ENCODE measurements around the gene EIF4E3.

GRCh38 chr3:71688121-71688520, 37.1 kb downstream of the EIF4E3 start:
- TF ChIP-seq CTCF (IDR thresholded peaks at IDR 0.05) (no peak), POLR2A (IDR thresholded peaks at IDR 0.05) (no peak)

All from body of pancreas (tissue), 4 donors.